WTC11 (cell line): ENCODE measurements around the gene CTCF. TPM values are rescaled to one million over a fixed set of nuclear protein-coding genes. Genes with fewer than 3 reads are reported as not detected.

Source experiments
- ATAC-seq: fragments of 200-7000 bp; cut with Tn5 transposase; 2 replicates; pipeline ENCODE4 v1.10.0; 2021; ENCODE audit warnings: mild to moderate bottlenecking, moderate library complexity
- CTCF ChIA-PET: fragments of 300-600 bp; sonication (Branson Sonifier 250); formaldehyde crosslinking; loops from one replicate; lab custom pipeline; 2021; ENCODE audit warnings: antibody characterized with exemption; lab: Charles Lee
- POLR2A ChIA-PET: fragments of 350-600 bp; sonication (Branson Sonifier 250); formaldehyde crosslinking; loops from one replicate; lab custom pipeline; 2021; ENCODE audit warnings: antibody characterized with exemption; lab: Charles Lee
- DNase-seq: peaks from one replicate; pipeline ENCODE4 v3.0.0; 2021; ENCODE audit warnings: low spot score
- H3K27ac Mint-ChIP-seq: 2 replicates; pipeline ENCODE4 v1.8.0; 2021; ENCODE audit warnings: mixed read lengths
- H3K27me3 Mint-ChIP-seq: 2 replicates; pipeline ENCODE4 v1.8.0; 2021; ENCODE audit warnings: low read depth, mild to moderate bottlenecking, moderate library complexity, mixed read lengths
- H3K36me3 Mint-ChIP-seq: 2 replicates; pipeline ENCODE4 v1.8.0; 2021; ENCODE audit warnings: mixed read lengths
- H3K4me1 Mint-ChIP-seq: 2 replicates; pipeline ENCODE4 v1.8.0; 2022; ENCODE audit warnings: mixed read lengths
- H3K4me3 Mint-ChIP-seq: 2 replicates; pipeline ENCODE4 v1.8.0; 2021; ENCODE audit warnings: mild to moderate bottlenecking, moderate library complexity, mixed read lengths
- H3K9me3 Mint-ChIP-seq: 2 replicates; pipeline ENCODE4 v1.8.0; 2021; ENCODE audit warnings: mixed read lengths
- ELF4 ChIP-seq: sonication (generic); formaldehyde crosslinking; IDR thresholded peaks from 2 replicates; pipeline ENCODE4 v1.8.1; 2022; ENCODE audit warnings: low read depth, mild to moderate bottlenecking, moderate library complexity, missing genetic modification reagents
- ERG ChIP-seq: fragments of 250-450 bp; sonication (Bioruptor Pico); IDR thresholded peaks from 2 replicates; pipeline ENCODE4 v1.8.0; 2021; ENCODE audit warnings: mild to moderate bottlenecking
- ETV6 ChIP-seq: sonication (generic); formaldehyde crosslinking; IDR thresholded peaks from 2 replicates; pipeline ENCODE4 v1.8.1; 2022; ENCODE audit warnings: mild to moderate bottlenecking, missing genetic modification reagents
- FOXK1 ChIP-seq: sonication (generic); formaldehyde crosslinking; IDR thresholded peaks from 2 replicates; pipeline ENCODE4 v1.8.0; 2022; ENCODE audit warnings: mild to moderate bottlenecking, moderate library complexity, missing genetic modification reagents
- JAZF1 ChIP-seq: fragments of 250-450 bp; sonication (Bioruptor Pico); IDR thresholded peaks from 2 replicates; pipeline ENCODE4 v1.9.0; 2021; ENCODE audit warnings: moderate library complexity, mild to moderate bottlenecking, inconsistent platforms
- KAT7 ChIP-seq: sonication (generic); formaldehyde crosslinking; IDR thresholded peaks from 2 replicates; pipeline ENCODE4 v1.8.1; 2023; ENCODE audit warnings: missing genetic modification reagents, mild to moderate bottlenecking, borderline replicate concordance
- RELA ChIP-seq: sonication (generic); formaldehyde crosslinking; IDR thresholded peaks from 2 replicates; pipeline ENCODE4 v1.8.1; 2022; ENCODE audit warnings: missing genetic modification reagents, mild to moderate bottlenecking, borderline replicate concordance
- SP1 ChIP-seq: sonication (generic); formaldehyde crosslinking; conservative IDR thresholded peaks from 2 replicates; pipeline ENCODE4 v1.8.1; 2022; ENCODE audit warnings: missing genetic modification reagents
- TCF7 ChIP-seq: sonication (generic); formaldehyde crosslinking; IDR thresholded peaks from 2 replicates; pipeline ENCODE4 v1.8.0; 2022; ENCODE audit warnings: mild to moderate bottlenecking, low read depth, missing genetic modification reagents, moderate library complexity
- ZNF219 ChIP-seq: sonication (generic); formaldehyde crosslinking; IDR thresholded peaks from 2 replicates; pipeline ENCODE4 v1.8.0; 2023; ENCODE audit warnings: missing genetic modification reagents, mild to moderate bottlenecking, borderline replicate concordance
- ZNF317 ChIP-seq: sonication (generic); formaldehyde crosslinking; IDR thresholded peaks from 2 replicates; pipeline ENCODE4 v1.8.1; 2023; ENCODE audit warnings: low read depth, mild to moderate bottlenecking, moderate library complexity, missing genetic modification reagents, borderline replicate concordance
- total RNA-seq: library from RNA; stranded (reverse); gene quantifications from 3 replicates; pipeline ENCODE4 v1.2.3, GENCODE V29; 2021
- TF ChIP-seq, protein P1 (sequence below): sonication (generic); formaldehyde crosslinking; IDR thresholded peaks from 2 replicates; pipeline ENCODE4 v1.8.0; 2022; ENCODE audit warnings: mild to moderate bottlenecking, missing genetic modification reagents
- TF ChIP-seq, protein P2 (sequence below): fragments of 250-450 bp; sonication (Bioruptor Pico); conservative IDR thresholded peaks from 2 replicates; pipeline ENCODE4 v1.9.0; 2021; ENCODE audit warnings: mild to moderate bottlenecking
- TF ChIP-seq, protein P3 (sequence below): sonication (generic); formaldehyde crosslinking; IDR thresholded peaks from 2 replicates; pipeline ENCODE4 v1.8.1; 2023; ENCODE audit warnings: mild to moderate bottlenecking, missing genetic modification reagents, moderate library complexity
- TF ChIP-seq, protein P4 (sequence below): sonication (generic); formaldehyde crosslinking; IDR thresholded peaks from 2 replicates; pipeline ENCODE4 v1.8.1; 2023; ENCODE audit warnings: mild to moderate bottlenecking, missing genetic modification reagents

CTCF gene
- total RNA-seq, 1 experiment from 2014 or later = 55.4 TPM

- TF ChIP-seq, protein P1, sequence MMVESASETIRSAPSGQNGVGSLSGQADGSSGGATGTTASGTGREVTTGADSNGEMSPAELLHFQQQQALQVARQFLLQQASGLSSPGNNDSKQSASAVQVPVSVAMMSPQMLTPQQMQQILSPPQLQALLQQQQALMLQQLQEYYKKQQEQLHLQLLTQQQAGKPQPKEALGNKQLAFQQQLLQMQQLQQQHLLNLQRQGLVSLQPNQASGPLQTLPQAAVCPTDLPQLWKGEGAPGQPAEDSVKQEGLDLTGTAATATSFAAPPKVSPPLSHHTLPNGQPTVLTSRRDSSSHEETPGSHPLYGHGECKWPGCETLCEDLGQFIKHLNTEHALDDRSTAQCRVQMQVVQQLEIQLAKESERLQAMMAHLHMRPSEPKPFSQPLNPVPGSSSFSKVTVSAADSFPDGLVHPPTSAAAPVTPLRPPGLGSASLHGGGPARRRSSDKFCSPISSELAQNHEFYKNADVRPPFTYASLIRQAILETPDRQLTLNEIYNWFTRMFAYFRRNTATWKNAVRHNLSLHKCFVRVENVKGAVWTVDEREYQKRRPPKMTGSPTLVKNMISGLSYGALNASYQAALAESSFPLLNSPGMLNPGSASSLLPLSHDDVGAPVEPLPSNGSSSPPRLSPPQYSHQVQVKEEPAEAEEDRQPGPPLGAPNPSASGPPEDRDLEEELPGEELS = no peak
- no peak for TF ChIP-seq ETV6 (CRISPR knock-in tag)
- no peak for TF ChIP-seq ELF4 (CRISPR knock-in tag)
- TF ChIP-seq FOXK1 (CRISPR knock-in tag) = no peak
Observed at GRCh38 chr16:67526149-67526791, 36.1 kb upstream of the CTCF start (continued).

DNA sequence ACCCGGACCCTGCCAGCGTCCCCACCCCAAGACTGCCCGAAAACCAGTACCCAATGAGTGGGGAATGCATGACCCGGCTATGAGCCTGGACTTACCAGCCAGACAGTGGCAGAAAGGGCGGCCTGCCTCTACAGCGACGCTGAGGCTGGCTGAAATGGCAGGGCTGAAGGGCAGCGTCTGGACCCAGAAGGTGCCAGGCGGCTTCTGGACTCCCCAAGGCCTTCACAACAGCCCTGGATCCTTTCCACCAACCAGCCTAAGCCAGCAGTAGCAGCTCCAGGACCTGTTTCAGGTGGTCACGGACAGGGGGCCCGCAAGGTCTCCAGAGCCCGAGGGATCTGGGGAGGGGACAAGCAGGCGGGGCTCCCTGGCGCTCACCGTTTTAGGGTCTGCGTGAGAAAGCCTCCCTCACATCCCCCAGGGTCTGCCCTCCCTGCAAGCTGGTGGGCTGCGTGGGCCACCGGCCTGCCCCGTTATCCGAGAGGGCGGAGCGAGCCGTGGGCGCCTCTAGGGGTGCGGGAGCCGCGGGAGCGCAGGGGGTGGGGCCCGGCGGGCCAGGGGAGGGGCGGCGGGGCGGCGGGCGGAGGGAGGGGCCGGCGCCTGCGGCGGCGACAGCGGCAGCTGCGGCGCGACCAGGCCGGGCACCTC lies 34.0 kb upstream of the CTCF start, which contains the start of gene RIPOR1:
TSS of gene RIPOR1 (plus strand) at position 608 of the 648 bp plus-strand sequence. CDS start 9,618 bp downstream, outside the sequence.
- ATAC-seq = peak; percentile 44
- TF ChIP-seq SP1 (CRISPR knock-in tag) (no peak), TCF7 (CRISPR knock-in tag) (no peak), ZNF317 (CRISPR knock-in tag) (no peak), RELA (CRISPR knock-in tag) (no peak), KAT7 (CRISPR knock-in tag) (no peak), ERG (CRISPR knock-in tag) (no peak), JAZF1 (CRISPR knock-in tag) (no peak), ZNF219 (CRISPR knock-in tag) (no peak)
- TF ChIP-seq, protein P2, sequence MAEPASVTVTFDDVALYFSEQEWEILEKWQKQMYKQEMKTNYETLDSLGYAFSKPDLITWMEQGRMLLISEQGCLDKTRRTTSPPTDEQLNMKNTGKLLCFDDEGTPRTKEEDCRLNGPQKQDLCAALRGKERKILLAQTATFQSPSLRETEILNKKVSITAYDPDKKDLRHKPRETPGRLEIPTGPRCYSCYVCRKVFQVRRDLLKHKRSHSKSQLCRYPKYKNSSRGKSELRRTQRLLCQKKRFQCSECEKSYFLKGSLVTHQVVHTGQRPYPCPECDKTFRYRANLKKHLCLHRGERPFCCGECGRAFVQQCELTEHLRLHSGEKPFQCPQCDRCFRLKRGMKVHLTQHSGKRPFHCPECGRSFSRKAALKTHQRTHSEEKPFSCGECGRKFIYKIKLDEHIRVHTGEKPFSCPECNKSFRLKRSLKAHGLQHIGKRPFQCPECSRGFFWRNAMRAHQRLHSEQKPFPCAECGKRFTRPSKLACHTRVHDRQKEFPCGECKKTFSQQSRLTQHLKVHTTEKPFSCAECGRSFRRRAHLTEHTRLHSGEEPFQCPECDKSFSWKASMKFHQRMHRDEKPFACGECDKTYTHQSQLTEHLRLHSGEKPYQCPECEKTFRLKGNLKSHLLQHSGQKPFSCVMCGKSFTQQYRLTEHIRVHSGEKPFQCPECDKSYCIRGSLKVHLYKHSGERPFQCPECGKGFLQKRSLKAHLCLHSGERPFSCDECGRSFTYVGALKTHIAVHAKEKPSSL (CRISPR knock-in tag) = no peak
- TF ChIP-seq, protein P3, sequence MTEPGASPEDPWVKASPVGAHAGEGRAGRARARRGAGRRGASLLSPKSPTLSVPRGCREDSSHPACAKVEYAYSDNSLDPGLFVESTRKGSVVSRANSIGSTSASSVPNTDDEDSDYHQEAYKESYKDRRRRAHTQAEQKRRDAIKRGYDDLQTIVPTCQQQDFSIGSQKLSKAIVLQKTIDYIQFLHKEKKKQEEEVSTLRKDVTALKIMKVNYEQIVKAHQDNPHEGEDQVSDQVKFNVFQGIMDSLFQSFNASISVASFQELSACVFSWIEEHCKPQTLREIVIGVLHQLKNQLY (CRISPR knock-in tag) = no peak
- TF ChIP-seq, protein P4, sequence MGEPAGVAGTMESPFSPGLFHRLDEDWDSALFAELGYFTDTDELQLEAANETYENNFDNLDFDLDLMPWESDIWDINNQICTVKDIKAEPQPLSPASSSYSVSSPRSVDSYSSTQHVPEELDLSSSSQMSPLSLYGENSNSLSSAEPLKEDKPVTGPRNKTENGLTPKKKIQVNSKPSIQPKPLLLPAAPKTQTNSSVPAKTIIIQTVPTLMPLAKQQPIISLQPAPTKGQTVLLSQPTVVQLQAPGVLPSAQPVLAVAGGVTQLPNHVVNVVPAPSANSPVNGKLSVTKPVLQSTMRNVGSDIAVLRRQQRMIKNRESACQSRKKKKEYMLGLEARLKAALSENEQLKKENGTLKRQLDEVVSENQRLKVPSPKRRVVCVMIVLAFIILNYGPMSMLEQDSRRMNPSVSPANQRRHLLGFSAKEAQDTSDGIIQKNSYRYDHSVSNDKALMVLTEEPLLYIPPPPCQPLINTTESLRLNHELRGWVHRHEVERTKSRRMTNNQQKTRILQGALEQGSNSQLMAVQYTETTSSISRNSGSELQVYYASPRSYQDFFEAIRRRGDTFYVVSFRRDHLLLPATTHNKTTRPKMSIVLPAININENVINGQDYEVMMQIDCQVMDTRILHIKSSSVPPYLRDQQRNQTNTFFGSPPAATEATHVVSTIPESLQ (CRISPR knock-in tag) = no peak
- Mint-ChIP-seq H3K27ac (no peak within 1 kb of the TSS), H3K4me1 (peaks cover 5% of the 10 kb centered on the region), H3K36me3 (no peaks in the 10 kb centered on the region), H3K4me3 (peak within 1 kb of the TSS; percentile 77), H3K9me3 (no peaks in the 10 kb centered on the region), H3K27me3 (peaks cover 94% of the 10 kb centered on the region)
- ChIA-PET POLR2A (interaction anchor here (1.9 kb wide), 1 partner anchor 35 kb away, joined by 4 read pairs; no protein-coding TSS in a partner anchor), CTCF (interaction anchor here (1.1 to 13.9 kb wide), 14 partner anchors 7 to 414 kb away, joined by 3 to 184 read pairs (median 8); partner anchors contain the start of genes ACD, ATP6V0D1, CARMIL2 and CTCF)
- peak; percentile 53 for DNase-seq
